Trophoblast cell (in vitro differentiated cells and primary cell): Measurements from ENCODE around the gene MFAP3L.

Experiments used
- DNase-seq, 2 donors: peaks; one replicate each; pipeline ENCODE4 v3.0.0-alpha.2; 2016
- H2AFZ ChIP-seq: 2 replicates; pipeline ENCODE4 v1.6.1; 2013; ENCODE audit warnings: low read length, moderate library complexity, mild to moderate bottlenecking; ENCODE audit not compliant: insufficient read depth, poor library complexity
- H2AK5ac ChIP-seq: 2 replicates; pipeline ENCODE4 v1.6.1; 2013; ENCODE audit warnings: mild to moderate bottlenecking, low read length
- H2BK120ac ChIP-seq: 2 replicates; pipeline ENCODE4 v1.6.1; 2013; ENCODE audit warnings: low read length, mild to moderate bottlenecking, moderate library complexity; ENCODE audit not compliant: insufficient read depth, poor library complexity
- H2BK12ac ChIP-seq: 2 replicates; pipeline ENCODE4 v1.6.1; 2013; ENCODE audit warnings: mild to moderate bottlenecking, low read length, moderate library complexity
- H2BK5ac ChIP-seq: 2 replicates; pipeline ENCODE4 v1.6.1; 2013; ENCODE audit warnings: low read length, low read depth, moderate library complexity, mild to moderate bottlenecking; ENCODE audit not compliant: poor library complexity
- H3K14ac ChIP-seq: 2 replicates; pipeline ENCODE4 v1.6.1; 2013; ENCODE audit warnings: mild to moderate bottlenecking, low read length
- H3K18ac ChIP-seq: 2 replicates; pipeline ENCODE4 v1.6.1; 2013; ENCODE audit warnings: mild to moderate bottlenecking, low read length
- H3K23ac ChIP-seq: 2 replicates; pipeline ENCODE4 v1.6.1; 2013; ENCODE audit warnings: low read length
- H3K27ac ChIP-seq: 2 replicates; pipeline ENCODE4 v1.5.1; 2013; ENCODE audit warnings: low read depth, mild to moderate bottlenecking, inconsistent platforms, low read length, moderate library complexity
- H3K27me3 ChIP-seq: 2 replicates; pipeline ENCODE4 v1.6.1; 2013; ENCODE audit warnings: inconsistent platforms, mild to moderate bottlenecking, low read length, moderate library complexity; ENCODE audit not compliant: insufficient read depth
- H3K36me3 ChIP-seq, 2 experiments: 1 replicate in 1 of 2; 2 replicates in 1 of 2; pipeline ENCODE4 v1.6.1; 2013; ENCODE audit warnings: low read length in 2 of 2, mild to moderate bottlenecking in 2 of 2, moderate library complexity in 1 of 2; ENCODE audit not compliant: insufficient read depth in 2 of 2, control insufficient read depth in 1 of 2
- H3K4ac ChIP-seq: 2 replicates; pipeline ENCODE4 v1.6.1; 2013; ENCODE audit warnings: low read depth, mild to moderate bottlenecking, low read length, moderate library complexity
- H3K4me1 ChIP-seq, 2 experiments: 1 replicate in 1 of 2; 2 replicates in 1 of 2; pipeline ENCODE4 v1.6.1; 2013; ENCODE audit warnings: low read length in 2 of 2, mild to moderate bottlenecking in 2 of 2, moderate library complexity in 1 of 2; ENCODE audit not compliant: insufficient read depth in 2 of 2, control insufficient read depth in 1 of 2
- H3K4me2 ChIP-seq: 2 replicates; pipeline ENCODE4 v1.6.1; 2013; ENCODE audit warnings: inconsistent platforms, mild to moderate bottlenecking, low read length, moderate library complexity
- H3K4me3 ChIP-seq: 2 replicates; pipeline ENCODE4 v1.5.1; 2013; ENCODE audit warnings: mild to moderate bottlenecking, low read depth, low read length, inconsistent platforms
- H3K79me1 ChIP-seq: one replicate; pipeline ENCODE4 v1.6.1; 2013; ENCODE audit warnings: low read length
- H3K79me2 ChIP-seq: 2 replicates; pipeline ENCODE4 v1.6.1; 2013; ENCODE audit warnings: low read length, mild to moderate bottlenecking; ENCODE audit not compliant: control insufficient read depth, insufficient read depth, poor library complexity
- H3K9ac ChIP-seq: 2 replicates; pipeline ENCODE4 v1.6.1; 2013; ENCODE audit warnings: mild to moderate bottlenecking, low read length
- H3K9me3 ChIP-seq: 2 replicates; pipeline ENCODE4 v1.6.1; 2013; ENCODE audit warnings: low read depth, mild to moderate bottlenecking, control low read depth, inconsistent platforms, low read length; ENCODE audit not compliant: insufficient read depth
- H4K12ac ChIP-seq: 2 replicates; pipeline ENCODE4 v1.6.1; 2013; ENCODE audit warnings: low read depth, mild to moderate bottlenecking, low read length, moderate library complexity
- H4K8ac ChIP-seq: 2 replicates; pipeline ENCODE4 v1.6.1; 2013; ENCODE audit warnings: low read depth, mild to moderate bottlenecking, low read length, moderate library complexity
- H4K91ac ChIP-seq: one replicate; pipeline ENCODE4 v1.6.1; 2013; ENCODE audit warnings: low read depth, mild to moderate bottlenecking, low read length, moderate library complexity
- WGBS: extraction: QIAGEN DNeasy Blood & Tissue Kit; methylation state at CpG from one replicate; pipeline ENCODE4 v1.1.7; 2013; ENCODE audit warnings: missing lambda C conversion rate; ENCODE audit not compliant: insufficient read length, insufficient coverage; ENCODE audit errors: extremely low coverage; 5-methylcytosine and 5-hydroxymethylcytosine counted together

Gene MFAP3L

GRCh38 chr4:170004651-170005295 is 21.4 kb downstream of the MFAP3L start:
- H3K79me1 ChIP-seq, result no peaks in the 10 kb centered on the region
- peaks cover 2 to 5% of the 10 kb centered on the region in 2 experiments for H3K4me1 ChIP-seq
- H3K36me3 ChIP-seq, result peaks cover 0 to 4% of the 10 kb centered on the region in 2 experiments
- no peak overlapping the region for H3K27ac ChIP-seq
- no peak overlapping the region for H4K12ac ChIP-seq
- no peak overlapping the region for H3K4ac ChIP-seq
- no CpG with 5 or more reads among the region's 5 CpGs for WGBS
- H3K23ac ChIP-seq, result no peak overlapping the region
- no peak overlapping the region for H2BK120ac ChIP-seq
- H3K79me2 ChIP-seq, result peaks cover 2% of the 10 kb centered on the region
- H4K8ac ChIP-seq, result no peak overlapping the region
- H3K27me3 ChIP-seq, result no peaks in the 10 kb centered on the region
- no peak overlapping the region for H3K9ac ChIP-seq
- no peak overlapping the region for H2AFZ ChIP-seq
- H2AK5ac ChIP-seq, result no peak overlapping the region
- no peak overlapping the region for H2BK12ac ChIP-seq
- H3K4me3 ChIP-seq, result no peak overlapping the region
- H3K9me3 ChIP-seq, result no peaks in the 10 kb centered on the region
- no peak overlapping the region for H3K4me2 ChIP-seq
- no peak overlapping the region for H3K14ac ChIP-seq
- no peak overlapping the region for H4K91ac ChIP-seq
- no peak overlapping the region for H2BK5ac ChIP-seq
- H3K18ac ChIP-seq, result no peak overlapping the region
- no peak for DNase-seq

DNA sequence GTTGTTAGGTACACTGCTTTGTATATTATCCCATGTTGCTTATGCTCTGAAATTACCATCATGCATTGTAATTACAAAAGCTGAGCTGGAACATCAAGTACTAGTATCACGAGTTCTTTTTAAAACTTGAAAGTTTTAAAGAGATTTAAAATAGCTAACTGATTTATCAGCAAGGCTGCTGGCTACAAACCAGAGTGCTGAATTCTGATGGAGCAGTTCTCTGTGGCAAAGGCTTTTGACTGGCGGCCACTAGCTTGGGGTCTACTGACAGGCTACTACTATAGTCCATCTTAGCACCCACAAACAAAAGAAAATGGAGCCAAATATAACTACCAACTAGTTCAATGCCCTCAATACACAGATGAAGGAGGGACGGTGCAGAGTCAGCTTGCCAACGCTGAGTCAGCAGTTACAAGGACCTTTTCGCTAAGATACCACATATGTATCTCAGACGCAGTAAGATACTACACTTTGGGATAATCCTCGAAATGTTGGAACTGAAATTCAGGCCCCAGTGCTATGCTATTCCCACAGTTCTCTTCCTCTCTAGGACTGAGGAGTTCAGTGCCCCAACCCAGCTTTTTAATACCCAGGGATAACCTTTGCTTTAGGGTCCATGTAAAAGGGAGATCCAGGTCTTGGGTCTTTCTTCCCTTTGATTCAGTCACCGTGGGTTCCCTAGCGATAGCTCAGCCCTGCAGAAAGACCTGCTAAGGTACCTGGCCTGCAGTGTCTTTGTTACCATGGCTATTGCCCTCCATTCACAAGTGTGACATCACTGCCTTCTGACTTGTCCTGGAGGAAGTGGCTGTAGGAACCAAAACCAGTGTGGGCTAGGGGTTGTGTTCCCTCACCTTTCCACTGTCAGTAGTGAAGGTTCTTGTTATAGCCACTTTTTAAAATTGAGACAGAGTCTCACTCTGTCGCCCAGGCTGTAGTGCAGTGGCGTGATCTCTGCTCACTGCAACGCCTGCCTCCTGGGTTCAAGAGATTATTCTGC is 22.8 kb downstream of the MFAP3L start:
- Histone ChIP-seq H3K4me1 (peaks cover 2 to 5% of the 10 kb centered on the region in 2 experiments), H2AFZ (no peak overlapping the region), H3K27ac (no peak overlapping the region), H3K18ac (no peak overlapping the region), H3K4me2 (no peak overlapping the region), H3K79me1 (no peaks in the 10 kb centered on the region), H3K36me3 (peaks cover 0 to 4% of the 10 kb centered on the region in 2 experiments), H4K8ac (no peak overlapping the region), H3K79me2 (peaks cover under 1% of the 10 kb centered on the region), H2BK120ac (no peak overlapping the region), H2AK5ac (no peak overlapping the region), H2BK12ac (no peak overlapping the region), H3K14ac (no peak overlapping the region), H3K4me3 (no peak overlapping the region), H3K9me3 (no peaks in the 10 kb centered on the region), H4K91ac (no peak overlapping the region), H4K12ac (no peak overlapping the region), H3K4ac (no peak overlapping the region), H3K27me3 (no peaks in the 10 kb centered on the region), H2BK5ac (no peak overlapping the region), H3K23ac (no peak overlapping the region), H3K9ac (no peak overlapping the region)
- WGBS, result no CpG with 5 or more reads among the region's 12 CpGs
- DNase-seq, result no peak

DNA sequence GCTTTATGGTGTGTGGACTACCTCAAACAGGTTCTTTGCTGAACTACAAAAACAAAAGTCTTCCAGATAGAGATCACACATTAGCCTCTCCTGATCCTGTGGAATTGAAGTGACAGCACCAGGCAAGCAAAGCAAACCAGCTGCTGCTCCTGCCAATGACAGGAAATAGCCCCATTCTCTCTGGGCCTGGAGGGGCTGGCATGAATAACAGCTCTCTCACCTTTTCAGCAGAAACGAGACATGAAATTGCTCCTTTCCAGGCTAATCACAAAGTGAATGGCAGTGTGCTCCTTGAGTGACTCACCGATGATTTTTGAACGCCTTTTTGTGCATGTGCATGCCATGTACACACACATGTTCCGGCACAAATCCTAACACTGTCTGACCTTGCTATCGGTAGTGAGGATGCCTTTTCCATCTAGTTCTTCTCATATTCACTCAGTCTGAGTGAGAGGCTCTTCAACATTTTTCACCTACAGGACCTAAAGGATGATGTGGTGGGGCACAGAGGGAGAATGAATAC is 24.4 kb downstream of the MFAP3L start:
- H3K79me2 ChIP-seq, result no peaks in the 10 kb centered on the region
- no peak overlapping the region for H2BK5ac ChIP-seq
- H3K9me3 ChIP-seq, result no peaks in the 10 kb centered on the region
- H3K79me1 ChIP-seq, result no peaks in the 10 kb centered on the region
- H2BK12ac ChIP-seq, result no peak overlapping the region
- H2AFZ ChIP-seq, result no peak overlapping the region
- H3K27me3 ChIP-seq, result no peaks in the 10 kb centered on the region
- H4K8ac ChIP-seq, result no peak overlapping the region
- no peak overlapping the region for H2BK120ac ChIP-seq
- no peak for DNase-seq
- no peak overlapping the region for H3K9ac ChIP-seq
- no peak overlapping the region for H4K91ac ChIP-seq
- H3K27ac ChIP-seq, result no peak overlapping the region
- H3K4me3 ChIP-seq, result no peak overlapping the region
- no CpG with 5 or more reads among the region's 5 CpGs for WGBS
- H3K4me2 ChIP-seq, result no peak overlapping the region
- no peak overlapping the region for H3K23ac ChIP-seq
- H3K4ac ChIP-seq, result no peak overlapping the region
- peaks cover 2 to 4% of the 10 kb centered on the region in 2 experiments for H3K36me3 ChIP-seq
- peaks cover 2 to 5% of the 10 kb centered on the region in 2 experiments for H3K4me1 ChIP-seq
- H4K12ac ChIP-seq, result no peak overlapping the region
- no peak overlapping the region for H3K18ac ChIP-seq
- H2AK5ac ChIP-seq, result no peak overlapping the region
- H3K14ac ChIP-seq, result no peak overlapping the region

DNA sequence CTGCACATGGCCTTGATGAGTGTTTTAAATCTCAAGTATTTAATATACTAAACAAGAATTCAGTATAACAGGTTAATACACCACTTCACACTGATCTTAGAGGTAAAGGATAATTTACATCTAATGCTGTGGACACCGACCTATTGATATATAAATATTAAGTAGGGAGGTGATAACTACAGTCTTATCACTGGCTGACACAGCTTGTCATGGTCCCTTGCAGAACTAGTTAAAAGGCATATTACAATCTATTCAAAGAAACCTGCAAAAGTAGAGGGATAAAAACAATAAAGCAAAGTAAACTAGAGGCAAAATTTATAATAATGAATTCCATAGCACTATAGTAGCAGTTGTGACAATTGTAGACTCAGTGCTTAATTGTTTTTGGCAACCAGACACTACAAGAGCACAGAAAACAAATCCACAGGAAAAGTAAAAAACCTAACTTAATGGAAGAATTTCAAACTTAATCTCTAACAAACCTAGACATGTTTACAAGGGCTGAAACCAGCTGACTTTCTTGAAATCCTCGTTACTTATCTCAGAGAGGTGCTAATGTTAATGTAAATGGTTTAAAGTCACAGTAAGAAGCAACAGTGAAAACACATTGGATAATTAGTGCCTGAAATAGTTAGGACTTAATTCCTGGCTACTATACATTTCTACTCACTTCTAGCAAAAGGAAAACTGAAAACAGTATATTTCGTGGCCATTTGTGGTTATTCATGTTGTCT is 25.0 kb downstream of the MFAP3L start:
- peaks cover 2 to 4% of the 10 kb centered on the region in 2 experiments for H3K36me3 ChIP-seq
- no peaks in the 10 kb centered on the region for H3K9me3 ChIP-seq
- H3K4me2 ChIP-seq, result no peak overlapping the region
- no peak overlapping the region for H3K9ac ChIP-seq
- no peak overlapping the region for H2BK5ac ChIP-seq
- WGBS, result no CpG with 5 or more reads among the region's 3 CpGs
- H2BK120ac ChIP-seq, result no peak overlapping the region
- H3K23ac ChIP-seq, result no peak overlapping the region
- H2BK12ac ChIP-seq, result no peak overlapping the region
- H3K79me1 ChIP-seq, result no peaks in the 10 kb centered on the region
- no peaks in the 10 kb centered on the region for H3K27me3 ChIP-seq
- no peak overlapping the region for H4K8ac ChIP-seq
- H3K18ac ChIP-seq, result no peak overlapping the region
- H3K27ac ChIP-seq, result no peak overlapping the region
- no peak overlapping the region for H2AK5ac ChIP-seq
- H3K4ac ChIP-seq, result no peak overlapping the region
- no peak overlapping the region for H4K12ac ChIP-seq
- no peak overlapping the region for H3K4me3 ChIP-seq
- no peak overlapping the region for H3K14ac ChIP-seq
- no peaks in the 10 kb centered on the region for H3K79me2 ChIP-seq
- no peak overlapping the region for H4K91ac ChIP-seq
- DNase-seq, result no peak
- no peak overlapping the region for H2AFZ ChIP-seq
- peaks cover 2 to 5% of the 10 kb centered on the region in 2 experiments for H3K4me1 ChIP-seq
